NCI-H69 (cell line): ENCODE measurements around the gene PNLIPRP3.

Experiments
- DNase-seq: peaks from one replicate; lab custom pipeline; 2025; lab: John Stamatoyannopoulos, UW

The PNLIPRP3 gene

DNA sequence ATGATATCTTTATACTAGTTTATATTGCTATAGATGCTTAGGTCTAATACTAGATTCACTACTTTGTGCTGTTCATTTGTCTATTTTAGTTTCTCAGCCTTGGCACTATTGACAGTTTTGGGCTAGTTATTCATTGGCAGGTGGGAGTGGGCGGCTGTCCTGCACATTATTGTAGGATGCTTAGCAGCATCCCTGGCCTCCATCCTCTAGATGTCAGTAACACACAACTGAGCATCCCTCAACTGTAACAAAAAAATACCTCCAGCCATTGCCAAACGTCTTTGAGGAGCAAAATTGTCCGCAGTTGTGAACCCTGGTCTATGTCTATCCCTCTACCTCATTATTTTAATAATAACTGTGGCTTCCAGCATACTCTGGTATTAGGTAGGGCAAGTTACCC is 83.7 kb downstream of the PNLIPRP3 start:
- DNase-seq = peak; percentile 6

DNA sequence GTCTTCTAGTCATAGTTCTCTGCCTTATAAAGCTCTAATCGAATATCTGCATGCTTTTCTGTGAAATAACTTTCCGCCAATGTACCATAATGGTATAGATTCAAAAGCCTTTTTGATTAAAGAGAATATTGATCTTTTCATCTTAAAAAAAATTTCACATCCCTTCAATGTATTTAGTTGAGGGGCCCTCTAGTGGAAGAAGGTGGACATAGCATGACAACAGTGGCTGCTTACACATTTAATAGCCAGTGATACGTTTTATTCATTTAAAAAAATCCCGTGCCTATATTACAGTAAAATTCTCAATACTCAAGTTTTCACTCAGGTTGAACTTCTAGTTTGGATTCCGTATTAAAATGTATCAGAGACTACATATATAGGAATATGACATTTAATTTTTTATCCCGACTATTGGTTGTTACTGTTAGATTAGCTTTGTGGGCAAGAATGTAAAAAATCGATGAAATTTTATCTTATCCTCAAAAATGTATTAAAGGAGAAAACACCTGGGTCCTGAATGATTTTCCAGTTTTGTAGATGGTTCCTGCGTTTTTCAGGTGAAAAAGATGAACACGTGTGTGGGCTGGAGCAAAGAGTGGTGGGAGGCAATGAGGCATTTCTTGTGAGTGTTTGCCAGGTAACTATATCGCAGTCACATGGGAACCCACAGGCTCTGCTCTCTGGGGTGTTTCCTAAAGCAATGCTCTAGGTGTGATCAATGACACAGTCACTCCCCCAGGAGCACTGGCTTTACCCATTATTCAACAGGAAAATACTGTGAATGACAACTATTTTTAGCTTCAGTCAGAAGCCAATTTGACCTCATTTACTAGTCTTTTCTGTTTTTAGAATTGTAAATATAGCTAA is 94.0 kb downstream of the PNLIPRP3 start:
- peak; percentile 32 for DNase-seq

DNA sequence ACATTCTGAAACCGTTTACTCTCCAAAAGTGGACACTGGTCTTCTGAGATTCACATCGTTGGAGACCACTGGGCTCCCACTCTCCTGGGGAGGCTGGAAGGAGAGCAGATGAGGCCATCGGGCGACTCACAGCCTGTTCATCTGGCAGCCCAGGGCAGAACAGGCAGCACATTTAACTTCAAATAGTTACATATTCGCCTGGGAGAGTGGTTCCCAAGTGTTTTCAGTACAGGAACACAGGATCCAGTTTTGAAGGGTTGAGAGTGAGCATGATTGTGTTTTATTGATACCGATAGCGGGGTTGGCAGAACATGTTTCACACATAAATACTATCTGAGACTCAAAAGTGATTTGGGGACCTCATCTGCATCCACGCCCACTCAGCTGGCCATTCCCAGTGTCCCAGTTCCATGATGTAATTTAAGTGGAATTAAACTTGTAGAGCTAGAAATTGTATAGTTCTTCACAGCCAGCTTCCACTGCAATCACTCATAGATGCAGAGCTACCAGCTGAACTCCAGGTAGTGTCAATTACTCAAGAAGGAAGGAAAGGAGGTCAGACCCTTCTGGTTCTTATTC is 95.2 kb downstream of the PNLIPRP3 start:
- no peak for DNase-seq

DNA sequence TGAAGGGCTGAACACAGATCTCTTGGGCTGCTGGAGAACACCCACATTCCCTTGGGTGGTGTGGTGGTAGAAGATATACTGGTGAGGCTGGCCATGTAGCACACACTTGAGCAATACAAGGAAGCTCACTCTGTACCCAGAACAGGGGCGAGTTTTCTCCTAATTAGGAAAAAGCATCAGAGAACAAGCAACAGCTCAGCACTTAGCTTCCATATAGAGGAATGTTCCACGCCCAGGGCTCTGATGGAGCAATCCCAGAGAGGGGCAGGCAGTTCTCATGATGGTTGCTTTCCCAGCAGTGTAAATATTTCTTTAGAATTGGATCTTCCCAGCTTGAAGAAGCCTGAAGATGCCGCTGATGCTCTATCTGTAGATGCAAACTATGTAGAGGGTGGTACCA is 97.1 kb downstream of the PNLIPRP3 start:
- no peak for DNase-seq

DNA sequence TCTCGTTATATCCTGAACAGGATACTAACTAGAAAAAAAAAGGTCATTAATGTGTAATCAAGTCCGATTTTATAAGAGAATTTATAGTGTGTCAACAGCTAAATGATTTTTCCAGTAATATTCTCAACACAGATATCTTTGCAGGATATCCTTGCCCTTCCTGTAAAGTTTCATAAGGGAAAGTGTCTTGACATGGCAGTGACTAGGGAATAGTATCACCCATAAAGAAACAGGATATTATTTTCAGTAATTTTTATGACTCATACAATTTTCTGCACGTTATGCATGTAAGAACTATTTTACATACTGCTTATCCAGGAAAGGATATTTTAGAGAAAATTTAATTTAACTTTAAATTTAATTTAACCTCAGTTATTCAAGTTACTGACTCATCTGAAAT is 98.6 kb downstream of the PNLIPRP3 start:
- no peak for DNase-seq
